ENCODE data around the gene FBXO3. TPM values are rescaled to one million over a fixed set of nuclear protein-coding genes. Genes with fewer than 3 reads are reported as not detected.

FBXO3 gene
- total RNA-seq, 1 donor = 30.7 TPM

DNA sequence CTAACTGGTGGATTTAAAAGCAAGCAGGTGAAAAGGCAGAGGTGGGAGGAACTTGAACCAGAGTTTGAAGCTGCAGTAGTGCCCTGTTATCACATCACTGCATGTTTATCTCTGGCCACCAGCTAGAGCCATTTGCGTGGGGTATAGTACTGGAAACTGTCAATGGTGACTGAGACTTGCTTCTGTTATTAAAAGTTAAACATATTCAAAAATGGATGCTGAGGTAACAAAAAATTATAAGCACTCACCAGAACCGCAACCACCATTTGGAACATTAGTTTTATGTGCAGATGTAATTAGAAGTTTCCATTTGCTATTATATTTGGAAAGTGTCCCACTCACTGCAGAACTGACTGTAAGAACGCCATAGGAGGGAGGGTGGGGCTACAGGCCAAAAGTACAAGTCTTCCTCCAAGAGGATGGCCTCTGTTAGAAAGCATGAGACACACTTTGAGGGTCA lies 36.9 kb downstream of the FBXO3 start:
- DNase-seq (ENCODE audit: low read depth) = no peak
- H3K4me3 ChIP-seq (ENCODE audit: low read depth, low read length) = no peak overlapping the region

GRCh38 chr11:33736148-33736812 lies 38.0 kb downstream of the FBXO3 start, which contains the start of gene CD59:
CD59 (minus strand) TSS chr11:33736423; CDS start chr11:33722445, 13,978 bp downstream.
- H3K4me3 ChIP-seq (ENCODE audit: low read depth, low read length) = peak within 1 kb of the TSS; percentile 71
- TF ChIP-seq, protein P1, sequence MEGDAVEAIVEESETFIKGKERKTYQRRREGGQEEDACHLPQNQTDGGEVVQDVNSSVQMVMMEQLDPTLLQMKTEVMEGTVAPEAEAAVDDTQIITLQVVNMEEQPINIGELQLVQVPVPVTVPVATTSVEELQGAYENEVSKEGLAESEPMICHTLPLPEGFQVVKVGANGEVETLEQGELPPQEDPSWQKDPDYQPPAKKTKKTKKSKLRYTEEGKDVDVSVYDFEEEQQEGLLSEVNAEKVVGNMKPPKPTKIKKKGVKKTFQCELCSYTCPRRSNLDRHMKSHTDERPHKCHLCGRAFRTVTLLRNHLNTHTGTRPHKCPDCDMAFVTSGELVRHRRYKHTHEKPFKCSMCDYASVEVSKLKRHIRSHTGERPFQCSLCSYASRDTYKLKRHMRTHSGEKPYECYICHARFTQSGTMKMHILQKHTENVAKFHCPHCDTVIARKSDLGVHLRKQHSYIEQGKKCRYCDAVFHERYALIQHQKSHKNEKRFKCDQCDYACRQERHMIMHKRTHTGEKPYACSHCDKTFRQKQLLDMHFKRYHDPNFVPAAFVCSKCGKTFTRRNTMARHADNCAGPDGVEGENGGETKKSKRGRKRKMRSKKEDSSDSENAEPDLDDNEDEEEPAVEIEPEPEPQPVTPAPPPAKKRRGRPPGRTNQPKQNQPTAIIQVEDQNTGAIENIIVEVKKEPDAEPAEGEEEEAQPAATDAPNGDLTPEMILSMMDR (IDR thresholded peaks at IDR 0.05; ENCODE audit: insufficient read depth, low read depth, low read length) = no peak
- DNase-seq (ENCODE audit: low read depth) = peak; percentile 92

More for the DNA sequence above, 36.9 kb downstream of the FBXO3 start:
- TF ChIP-seq, protein P1 (IDR thresholded peaks at IDR 0.05; ENCODE audit: insufficient read depth, low read depth, low read length) = no peak

- peak overlapping the region; percentile 71 for H3K4me3 ChIP-seq (ENCODE audit: low read depth, low read length)
- peak; percentile 42 for DNase-seq (ENCODE audit: low read depth)
- TF ChIP-seq, protein P1 (IDR thresholded peaks at IDR 0.05; ENCODE audit: insufficient read depth, low read depth, low read length) = no peak
These were observed 38.8 kb downstream of the FBXO3 start for GRCh38 chr11:33735271-33736147.

GRCh38 chr11:33734441-33735270 lies 39.7 kb downstream of the FBXO3 start:
- TF ChIP-seq, protein P1 (IDR thresholded peaks at IDR 0.05; ENCODE audit: insufficient read depth, low read depth, low read length) = no peak
- peak; percentile 50 for DNase-seq (ENCODE audit: low read depth)
- H3K4me3 ChIP-seq (ENCODE audit: low read depth, low read length) = peak overlapping the region; percentile 71

DNA sequence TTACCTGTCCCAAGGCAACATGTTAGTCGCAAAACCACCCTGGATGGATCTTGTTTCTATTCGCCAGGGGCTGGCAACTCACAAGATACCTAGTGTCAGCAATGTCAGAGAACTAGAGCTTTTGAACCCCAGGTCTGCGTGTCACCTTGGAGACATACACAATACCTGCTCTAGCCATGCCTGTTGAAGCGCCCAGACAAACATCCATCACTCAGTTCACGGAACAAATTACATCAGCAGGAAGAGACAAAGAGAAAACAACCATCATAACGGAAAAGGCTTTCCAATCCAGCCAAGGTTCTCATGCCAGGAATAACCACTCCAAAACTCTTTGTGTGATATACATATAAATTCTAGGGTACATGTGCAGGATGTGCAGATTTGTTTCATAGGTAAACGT lies 40.3 kb downstream of the FBXO3 start:
- peak overlapping the region; percentile 71 for H3K4me3 ChIP-seq (ENCODE audit: low read depth, low read length)
- no peak for DNase-seq (ENCODE audit: low read depth)
- TF ChIP-seq, protein P1 (IDR thresholded peaks at IDR 0.05; ENCODE audit: insufficient read depth, low read depth, low read length) = no peak

Measured in fibroblast of villous mesenchyme (primary cell).